Choroid plexus epithelial cell (primary cell): ENCODE measurements around the gene ACSM5.

Source experiments
- DNase-seq: peaks from one replicate; pipeline ENCODE4 v3.0.0-alpha.2; 2010; ENCODE audit warnings: low read depth
- H3K4me3 ChIP-seq: 2 replicates; pipeline ENCODE4 v1.5.1; 2011; ENCODE audit warnings: low read depth, mild to moderate bottlenecking, control low read depth, low read length, moderate library complexity
- CTCF ChIP-seq: conservative IDR thresholded peaks from 2 replicates; pipeline ENCODE4 v1.5.1; 2011; ENCODE audit warnings: low read depth, mild to moderate bottlenecking, control low read depth, inconsistent platforms, low read length, moderate library complexity

The ACSM5 gene

GRCh38 chr16:20399185-20399584 is 10.1 kb upstream of the ACSM5 start:
- no peak for TF ChIP-seq CTCF
- no peak overlapping the region for H3K4me3 ChIP-seq
- no peak for DNase-seq

GRCh38 chr16:20401066-20401465 is 8.3 kb upstream of the ACSM5 start:
- no peak for DNase-seq
- TF ChIP-seq CTCF = no peak
- H3K4me3 ChIP-seq = no peak overlapping the region

- H3K4me3 ChIP-seq = no peak overlapping the region
- DNase-seq = no peak
- TF ChIP-seq CTCF = no peak
Measured at GRCh38 chr16:20401475-20402016, 7.8 kb upstream of the ACSM5 start.

- no peak overlapping the region for H3K4me3 ChIP-seq
- TF ChIP-seq CTCF = no peak
- DNase-seq = no peak
Measured at GRCh38 chr16:20402651-20403050, 6.7 kb upstream of the ACSM5 start.

- TF ChIP-seq CTCF = no peak
- no peak within 1 kb of the TSS for H3K4me3 ChIP-seq
- no peak for DNase-seq
Measured at GRCh38 chr16:20404637-20405036, 4.7 kb upstream of the ACSM5 start, which contains the start of gene PDILT. TSS of gene PDILT (minus strand) at chr16:20404737. CDS start at chr16:20399300, 5,437 bp downstream.

- H3K4me3 ChIP-seq = no peak overlapping the region
- no peak for DNase-seq
- no peak for TF ChIP-seq CTCF
Measured at GRCh38 chr16:20410121-20410723, 888 bp downstream of the ACSM5 start.

GRCh38 chr16:20411055-20411454 is 1.7 kb downstream of the ACSM5 start:
- no peak for DNase-seq

More at GRCh38 chr16:20411055-20411454, 1.7 kb downstream of the ACSM5 start:
- H3K4me3 ChIP-seq = no peak overlapping the region
- TF ChIP-seq CTCF = no peak
